GM21360 (cell line): ENCODE data around the gene PPARG.
"Not testable (repeated sequence)": the region's sequence is repeated elsewhere in the genome, so short reads cannot be mapped to it uniquely, and the experiment has no call there.

ENCODE experiments used
- ATAC-seq: cut with Tn5 transposase; IDR thresholded peaks from one replicate; pipeline ENCODE4 v1.9.1; 2021; ENCODE audit warnings: mild to moderate bottlenecking, moderate library complexity; ENCODE audit not compliant: unreplicated experiment

PPARG gene

DNA sequence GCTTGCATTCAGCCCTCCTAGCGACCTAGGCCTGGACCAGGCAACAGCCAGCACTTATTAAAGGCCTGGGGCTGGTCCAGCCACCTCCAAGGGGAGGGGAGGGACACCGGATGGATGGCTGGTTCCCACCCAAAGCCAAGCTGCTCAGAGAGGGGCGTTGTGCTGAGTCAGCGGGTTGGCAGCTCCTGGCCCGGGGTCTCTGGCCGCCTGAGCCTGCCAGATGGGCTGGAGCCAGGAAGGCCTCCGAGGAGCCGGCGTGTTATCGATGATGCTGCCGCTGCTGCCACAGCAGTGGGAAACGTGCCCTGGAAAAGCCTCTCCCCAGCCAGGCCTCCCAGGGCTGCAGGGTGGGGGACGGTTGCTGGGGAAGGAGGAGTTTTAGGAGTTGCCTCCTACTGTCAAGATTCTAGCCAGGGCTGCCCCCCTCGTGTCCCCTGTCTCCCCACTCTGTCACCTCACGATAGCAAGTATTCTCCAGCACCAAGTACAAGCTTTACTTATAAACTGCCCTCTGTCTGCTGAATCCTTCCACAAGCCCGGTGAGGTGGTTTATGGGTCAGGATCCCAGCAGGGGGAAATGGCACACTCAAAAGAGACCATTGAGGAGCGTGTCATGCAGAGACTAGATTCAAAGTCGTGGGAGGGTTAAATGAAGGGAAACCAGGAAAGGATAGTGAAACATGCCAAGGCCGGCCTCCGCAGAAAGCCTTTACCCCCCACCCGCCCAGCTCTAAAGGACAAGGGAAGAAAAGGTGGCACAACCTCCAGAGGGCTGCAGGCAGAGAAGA is 152.3 kb downstream of the PPARG start:
- no peak for ATAC-seq

DNA sequence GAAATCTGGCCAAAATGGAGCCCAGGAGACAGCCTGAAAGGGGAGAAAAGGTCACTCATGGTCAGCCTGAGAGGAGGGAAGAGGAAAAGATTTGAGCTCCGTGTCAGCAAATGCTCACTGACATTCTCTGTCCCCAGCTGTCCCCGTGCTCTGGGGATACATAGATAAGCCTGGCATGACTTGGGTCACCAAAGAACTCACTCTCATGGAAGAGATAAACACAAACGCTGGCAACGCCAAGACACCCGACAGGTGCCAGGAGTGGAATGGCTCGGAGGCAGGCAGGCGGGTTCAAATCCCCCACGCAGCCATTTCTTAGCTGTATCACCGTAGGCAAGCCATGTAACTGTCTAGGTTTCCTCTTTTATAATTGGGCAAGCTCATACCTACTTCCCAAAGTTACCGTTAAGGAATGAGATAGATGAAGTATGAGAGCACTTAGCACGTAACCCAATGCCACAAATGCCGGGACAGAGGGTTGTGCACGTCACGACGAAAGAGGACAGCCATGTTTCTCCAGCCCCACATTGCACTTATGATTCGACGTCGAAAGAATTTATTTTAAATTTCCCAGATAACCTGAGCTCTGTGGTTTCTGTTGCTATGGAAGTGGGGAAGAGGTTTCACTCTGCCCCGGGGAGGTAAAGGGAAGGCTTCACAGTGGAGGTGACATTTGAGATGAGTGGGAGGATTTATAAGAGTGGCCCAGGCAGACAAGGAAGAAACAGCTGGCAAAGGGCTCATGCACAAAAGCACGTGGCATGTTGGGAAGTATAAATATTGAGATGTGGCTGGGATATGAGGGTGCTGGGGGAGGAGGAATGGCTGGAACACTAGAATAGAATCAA is 154.0 kb downstream of the PPARG start:
- ATAC-seq, result no peak

DNA sequence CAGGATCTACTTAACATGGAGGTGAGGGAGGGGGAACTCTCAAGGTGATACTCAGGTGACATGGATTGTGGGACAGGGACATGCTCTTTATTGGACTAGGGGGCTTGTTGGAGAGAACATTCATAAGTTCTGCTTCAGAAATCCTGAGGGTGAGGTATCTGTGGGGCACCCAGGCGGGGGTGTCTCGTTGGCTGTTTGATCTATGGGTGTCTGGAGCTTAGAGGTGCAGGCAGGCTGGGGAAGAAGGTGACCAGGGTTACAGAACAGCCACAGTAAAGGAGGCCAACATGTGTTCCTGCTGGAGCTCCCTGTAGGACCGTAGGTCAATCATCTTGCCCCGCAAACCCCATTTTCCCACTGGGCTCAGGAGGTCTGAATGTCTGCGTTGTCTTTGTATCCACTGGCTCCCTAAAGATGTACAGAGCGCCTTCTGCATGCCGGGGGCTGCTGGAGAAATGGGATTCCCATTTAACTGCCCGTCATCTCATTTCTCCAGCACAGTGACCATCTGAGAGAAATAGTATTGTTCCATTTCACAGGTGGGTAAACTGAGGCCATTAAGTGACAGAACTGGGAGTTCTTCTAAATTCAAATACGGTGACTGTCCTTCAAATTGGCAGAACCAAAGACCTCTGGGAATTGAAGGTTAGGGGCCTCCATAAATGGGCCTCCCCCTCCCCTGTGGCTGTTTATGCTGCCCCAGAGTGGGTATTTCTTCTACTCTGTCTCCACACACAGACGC is 155.1 kb downstream of the PPARG start:
- no peak for ATAC-seq

DNA sequence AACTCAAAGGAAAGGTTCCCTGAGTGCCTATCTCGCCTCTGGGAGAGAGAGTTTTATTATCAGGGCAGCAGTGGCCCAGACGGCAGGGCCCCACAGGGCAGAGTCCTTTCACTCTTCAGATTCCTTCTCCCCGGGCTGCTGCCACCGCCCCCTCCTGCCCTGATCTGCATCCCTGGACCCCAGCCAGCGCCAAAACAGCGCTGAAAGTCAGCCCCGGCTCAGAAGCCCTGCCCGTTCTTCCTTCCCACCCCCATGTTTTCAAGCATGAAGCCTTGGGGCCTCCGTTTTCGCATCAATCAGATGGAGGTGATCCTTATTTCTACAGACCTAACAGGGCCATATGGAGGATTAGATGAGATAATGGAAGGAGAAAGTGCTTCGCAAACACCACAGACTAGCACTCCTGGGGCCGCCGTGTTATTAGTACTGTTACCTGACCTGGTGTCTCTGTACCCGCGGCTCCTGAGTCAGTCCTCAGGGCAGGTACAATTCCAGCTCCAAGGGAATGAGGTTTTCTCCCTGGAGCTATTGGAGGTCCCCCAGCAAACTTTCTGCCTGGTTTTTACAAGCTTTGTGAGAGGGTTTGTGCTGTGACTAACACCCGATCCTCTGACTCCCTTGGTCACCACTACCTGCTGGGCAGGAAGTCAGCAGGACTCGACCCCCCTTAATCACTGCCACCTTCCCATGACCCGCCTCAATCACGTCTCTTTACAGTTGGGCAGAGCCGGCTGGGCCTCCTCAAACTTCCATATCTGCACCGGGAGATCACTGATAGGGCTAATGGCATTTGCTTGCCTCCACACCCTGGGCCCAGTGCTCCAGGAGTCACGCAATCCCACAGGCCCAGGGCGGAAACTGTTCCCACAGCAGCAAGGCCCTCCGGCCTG is 156.0 kb downstream of the PPARG start:
- ATAC-seq, result no peak

DNA sequence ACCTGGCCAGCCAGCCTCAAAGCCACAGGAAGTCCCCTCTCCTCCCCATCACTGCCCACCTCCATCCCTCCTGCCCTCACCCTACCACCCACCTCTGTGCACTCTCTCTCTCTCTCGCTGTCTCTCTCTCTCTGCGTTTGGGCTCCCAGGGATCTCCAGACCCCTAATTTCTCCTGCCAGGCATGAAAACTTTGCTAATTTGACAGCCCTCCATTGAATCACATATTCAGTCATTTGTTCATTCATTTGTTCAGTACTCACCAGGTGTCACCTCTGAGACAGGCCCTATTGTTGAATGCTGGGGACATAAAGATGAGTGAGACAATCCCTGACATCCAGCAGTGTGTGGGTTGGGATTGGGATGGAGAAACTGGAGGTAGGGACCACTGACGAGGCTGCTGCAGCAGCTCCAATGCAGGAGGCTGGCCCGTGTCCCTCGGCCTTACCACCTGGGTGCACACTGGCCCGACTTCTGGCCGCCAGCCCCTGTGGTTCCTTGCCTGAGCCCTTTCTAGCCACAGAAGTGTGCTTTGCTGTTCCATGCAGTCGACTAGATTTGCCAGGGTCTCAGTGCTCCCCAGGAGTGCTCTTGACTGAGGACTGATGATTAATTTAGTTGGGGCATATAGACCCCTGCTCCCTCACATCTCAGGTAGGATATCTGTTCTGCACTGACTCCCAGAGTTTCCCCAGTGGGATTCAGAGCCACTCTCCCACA is 156.8 kb downstream of the PPARG start:
- ATAC-seq, result no peak

DNA sequence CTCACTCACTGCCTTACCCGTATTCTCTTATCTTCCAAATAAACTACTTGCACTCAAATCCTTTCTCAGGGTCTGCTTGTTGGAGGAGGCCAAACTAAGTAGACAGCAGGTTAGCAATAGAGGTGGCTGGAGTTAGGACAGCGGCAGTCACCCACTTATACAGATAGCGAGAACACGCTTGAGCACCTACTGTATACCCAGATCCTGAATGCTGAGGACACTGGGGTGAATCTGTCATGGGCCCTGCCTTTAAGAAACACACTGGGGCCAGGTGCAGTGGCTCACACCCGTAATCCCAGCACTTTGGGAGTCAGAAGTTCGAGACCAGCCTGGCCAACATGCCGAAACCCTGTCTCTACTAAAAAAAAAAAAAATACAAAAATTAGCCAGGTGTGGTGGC is 157.4 kb downstream of the PPARG start:
- ATAC-seq, result no peak

DNA sequence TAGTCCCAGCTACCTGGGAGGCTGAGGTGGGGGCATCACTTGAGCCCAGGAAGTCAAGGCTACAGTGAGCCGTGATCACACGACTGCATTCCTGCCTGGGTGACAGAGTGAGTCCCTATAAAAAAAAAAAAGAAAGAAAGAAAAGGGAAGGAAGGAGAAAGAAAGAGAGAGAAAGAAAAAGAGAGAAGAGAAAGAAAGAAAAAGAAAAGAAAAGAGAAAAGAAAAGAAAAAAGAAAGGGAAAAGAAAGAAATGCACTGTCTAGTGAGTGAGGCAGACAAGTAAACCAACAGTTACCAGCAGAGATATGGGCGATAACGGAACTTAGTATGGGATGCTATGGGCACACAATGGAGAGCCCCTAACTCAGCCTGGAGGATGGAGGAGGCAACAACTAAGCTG is 158.2 kb downstream of the PPARG start:
- no peak for ATAC-seq

DNA sequence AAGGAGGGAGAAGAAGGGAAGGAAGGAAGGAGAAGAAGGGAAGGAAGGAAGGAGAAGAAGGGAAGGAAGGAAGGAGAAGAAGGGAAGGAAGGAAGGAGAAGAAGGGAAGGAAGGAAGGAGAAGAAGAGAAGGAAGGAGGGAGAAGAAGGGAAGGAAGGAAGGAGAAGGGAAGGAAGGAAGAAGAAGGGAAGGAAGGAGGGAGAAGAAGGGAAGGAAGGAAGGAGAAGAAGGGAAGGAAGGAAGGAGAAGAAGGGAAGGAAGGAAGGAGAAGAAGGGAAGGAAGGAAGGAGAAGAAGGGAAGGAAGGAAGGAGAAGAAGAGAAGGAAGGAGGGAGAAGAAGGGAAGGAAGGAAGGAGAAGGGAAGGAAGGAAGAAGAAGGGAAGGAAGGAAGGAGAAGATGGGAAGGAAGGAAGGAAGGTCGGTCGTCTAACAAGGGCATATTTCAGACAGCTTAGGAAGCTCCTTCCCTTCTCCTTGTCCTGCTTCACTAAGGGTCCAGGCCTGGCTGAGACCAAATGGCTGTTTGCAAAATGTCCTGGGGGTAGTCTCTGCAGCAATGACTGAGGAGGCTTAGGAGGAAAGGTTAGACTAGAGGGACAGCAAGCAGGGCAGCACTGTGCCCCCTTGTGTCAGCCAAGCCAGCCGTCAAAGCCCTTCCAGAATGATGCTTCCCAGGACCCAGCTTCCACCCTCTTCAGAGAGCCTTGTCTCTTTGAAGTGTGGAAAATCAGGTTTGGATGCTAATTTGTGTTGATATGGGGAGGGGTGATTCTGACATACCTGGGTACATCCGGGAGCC is 159.7 kb downstream of the PPARG start:
- not testable (repeated sequence) for ATAC-seq

DNA sequence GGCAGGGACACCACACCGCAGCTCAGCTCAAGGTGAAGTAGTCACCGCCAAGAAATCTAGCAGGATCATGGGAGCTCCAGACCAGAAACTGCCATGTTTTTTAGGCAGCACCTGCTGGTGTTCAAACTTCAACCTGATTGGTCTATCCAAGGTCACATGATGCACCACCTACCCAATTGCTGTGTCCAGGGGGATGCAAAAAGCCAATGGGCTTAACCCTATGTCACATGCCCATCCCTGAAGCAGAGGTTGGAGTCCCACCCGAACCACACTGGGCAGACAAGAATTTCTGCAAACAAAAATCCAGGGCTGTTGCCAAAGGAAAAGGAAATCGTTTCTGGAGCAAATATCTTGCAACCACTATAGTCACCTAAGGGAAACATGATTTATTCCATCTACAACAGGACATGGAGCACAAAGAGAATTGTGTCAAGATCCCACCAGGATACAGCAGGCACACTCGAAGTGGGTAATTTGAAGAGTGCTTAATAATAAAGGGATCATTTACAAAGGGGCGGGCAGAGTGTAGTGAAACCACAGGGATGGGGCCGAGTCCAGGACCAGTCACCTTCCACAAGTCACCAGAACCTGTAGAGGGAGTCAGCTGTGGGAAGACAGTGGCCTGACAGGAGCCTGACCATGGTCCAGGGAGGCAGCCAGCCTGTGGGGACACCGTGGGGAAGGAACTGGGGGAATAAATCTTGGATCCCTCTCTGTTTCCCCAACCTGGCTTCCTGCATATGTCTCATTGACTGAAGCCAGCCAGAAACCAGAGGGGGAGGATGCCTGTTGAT is 161.2 kb downstream of the PPARG start:
- ATAC-seq, result no peak

DNA sequence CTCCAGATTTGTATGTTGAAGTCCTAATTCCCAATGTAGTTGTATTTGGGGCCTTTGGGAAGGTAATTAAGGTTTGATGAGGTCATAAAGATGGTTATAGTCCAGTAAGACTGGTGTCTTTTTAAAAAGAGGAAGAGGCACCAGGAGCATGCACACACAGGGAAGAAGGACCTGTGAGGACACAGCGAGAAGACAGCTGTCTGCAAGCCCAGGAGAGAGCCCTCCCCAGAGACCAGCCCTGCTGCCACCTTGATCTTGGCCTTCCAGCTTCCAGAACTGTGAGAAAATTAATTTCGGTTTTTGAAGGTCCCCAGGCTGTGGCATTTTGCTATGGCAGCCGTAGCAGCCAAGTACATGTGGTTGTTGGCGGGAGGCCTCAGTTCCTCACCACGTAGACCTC is 162.6 kb downstream of the PPARG start:
- no peak for ATAC-seq

DNA sequence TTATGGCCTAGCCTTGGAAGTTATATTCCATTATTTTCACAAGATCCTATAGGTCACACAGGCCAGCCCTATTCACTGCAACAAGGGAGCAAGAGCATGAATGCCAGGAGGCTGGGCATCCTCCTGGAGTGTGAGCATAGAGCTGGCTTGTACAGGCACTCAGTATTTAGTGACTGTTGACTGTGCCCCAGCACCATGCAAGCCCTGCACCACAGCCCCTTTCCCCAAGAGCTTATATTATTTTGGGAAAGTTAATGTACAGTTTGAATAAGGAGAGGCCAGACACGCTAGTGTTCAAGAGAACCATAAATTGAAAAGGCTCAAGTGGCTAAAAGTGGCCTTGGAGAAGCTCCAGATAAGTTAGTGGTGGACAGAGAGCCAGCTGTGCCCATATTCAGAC is 163.1 kb downstream of the PPARG start:
- no peak for ATAC-seq

DNA sequence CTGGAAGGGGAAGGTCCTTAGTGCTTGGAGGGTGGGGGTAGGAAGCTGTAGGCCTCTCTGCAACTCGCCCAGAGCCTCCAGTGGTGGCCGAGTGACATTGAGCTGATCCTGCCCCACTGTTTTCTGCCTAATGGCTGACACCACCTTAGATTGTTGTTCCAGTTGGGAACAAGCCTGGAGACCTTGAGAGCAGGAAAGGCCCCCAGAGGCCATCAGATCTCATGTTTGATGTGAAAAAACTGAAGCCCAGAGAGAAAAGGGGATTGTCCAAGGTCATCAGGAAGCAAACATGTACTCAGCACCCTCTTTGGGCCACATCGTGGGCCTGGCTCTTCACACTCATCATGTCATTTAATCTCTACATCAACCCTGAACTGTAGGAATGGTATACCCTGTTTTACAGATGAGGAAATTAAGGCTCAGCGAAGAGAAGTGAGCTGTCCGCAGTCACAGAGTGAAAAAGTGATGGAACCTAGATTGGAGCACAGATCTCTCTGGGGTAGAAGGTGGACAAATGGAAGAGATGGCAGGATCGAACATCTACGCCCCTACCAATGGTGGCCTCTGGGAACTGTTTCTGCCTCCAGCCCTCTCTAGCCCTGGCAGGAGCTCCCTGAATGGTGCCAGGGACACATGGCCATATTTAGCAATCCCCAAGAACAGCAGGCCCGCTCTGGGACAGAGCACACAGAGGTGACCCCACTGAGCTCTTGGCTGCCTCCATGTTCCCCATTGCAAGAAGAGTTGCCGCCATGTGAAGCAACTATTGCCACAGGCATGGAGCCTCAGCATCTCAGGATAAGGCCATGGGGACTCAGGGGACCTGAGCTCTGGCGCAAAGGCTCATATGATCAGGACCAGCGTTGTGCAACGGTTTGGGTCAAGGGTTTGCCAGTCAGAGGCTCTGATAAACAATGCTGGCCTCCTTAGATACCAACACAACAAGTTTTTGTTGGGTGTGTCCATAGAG is 163.8 kb downstream of the PPARG start:
- no peak for ATAC-seq

DNA sequence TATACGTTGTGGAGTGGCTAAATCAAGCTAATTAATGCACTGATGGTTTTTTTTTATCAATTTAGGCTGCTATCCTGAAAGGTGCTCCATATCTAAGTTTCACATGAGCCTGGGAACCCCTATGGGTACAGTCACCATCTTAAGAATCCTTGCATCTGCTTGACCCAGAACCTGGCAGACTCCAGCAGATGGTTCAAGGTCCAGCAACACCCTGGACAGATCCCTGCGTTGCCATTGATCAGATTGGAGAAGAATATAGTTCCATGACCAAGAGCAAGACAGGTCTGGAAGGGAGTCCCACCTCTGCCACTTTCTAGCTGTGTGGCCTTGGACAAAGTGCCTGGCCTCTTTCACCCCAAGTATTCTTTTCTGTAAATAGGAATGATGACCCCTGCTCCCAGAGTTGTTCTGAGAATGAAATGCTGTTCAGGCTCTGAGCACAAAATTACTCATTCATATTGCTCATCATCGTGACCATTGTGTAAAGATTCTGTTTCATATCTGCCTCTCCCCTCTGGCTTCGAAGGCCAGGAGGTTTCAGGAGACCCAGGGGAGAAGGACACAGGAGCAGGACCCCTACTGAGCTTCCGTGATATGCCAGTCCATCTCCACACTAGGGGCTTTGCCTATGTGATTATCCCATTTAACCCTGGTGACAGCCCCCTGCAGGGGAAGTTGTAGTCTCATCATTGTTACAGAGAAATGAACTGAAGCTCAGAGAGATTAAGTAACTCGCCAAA is 165.4 kb downstream of the PPARG start:
- ATAC-seq, result no peak

DNA sequence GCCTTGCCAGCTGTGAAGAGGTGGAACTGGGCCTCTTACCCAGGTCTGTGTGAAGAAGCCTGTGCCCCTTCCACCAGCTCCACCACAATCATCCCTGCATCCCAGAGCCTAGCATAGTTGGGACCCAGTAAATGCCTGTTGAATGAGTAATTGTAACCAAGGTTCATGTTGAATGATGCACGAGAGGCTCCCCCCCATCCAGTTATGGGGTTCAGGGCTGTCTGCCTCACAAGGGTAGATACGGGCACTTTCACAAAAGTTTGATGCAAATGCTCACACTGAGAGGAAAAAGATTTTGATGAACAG is 165.9 kb downstream of the PPARG start:
- ATAC-seq, result no peak

DNA sequence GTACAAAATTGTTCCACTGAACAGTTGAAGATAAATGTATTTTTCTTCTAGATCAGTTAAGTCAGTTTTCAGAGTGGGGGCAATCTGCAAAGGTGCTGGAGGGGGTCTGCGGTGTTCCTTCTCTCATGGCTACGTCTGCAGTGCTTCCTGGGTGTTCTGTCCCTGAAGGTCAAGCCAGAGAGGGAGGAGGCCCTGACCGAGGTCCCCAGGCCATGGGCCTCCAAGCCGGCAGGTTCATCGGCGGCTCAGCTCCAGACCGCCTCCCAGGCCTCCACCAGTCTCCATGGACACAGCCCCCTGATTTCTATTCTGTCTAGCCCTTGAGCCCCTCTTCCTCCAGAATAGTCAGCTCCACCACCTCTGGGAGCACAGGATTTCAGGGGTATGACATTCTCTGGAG is 166.9 kb downstream of the PPARG start:
- no peak for ATAC-seq

DNA sequence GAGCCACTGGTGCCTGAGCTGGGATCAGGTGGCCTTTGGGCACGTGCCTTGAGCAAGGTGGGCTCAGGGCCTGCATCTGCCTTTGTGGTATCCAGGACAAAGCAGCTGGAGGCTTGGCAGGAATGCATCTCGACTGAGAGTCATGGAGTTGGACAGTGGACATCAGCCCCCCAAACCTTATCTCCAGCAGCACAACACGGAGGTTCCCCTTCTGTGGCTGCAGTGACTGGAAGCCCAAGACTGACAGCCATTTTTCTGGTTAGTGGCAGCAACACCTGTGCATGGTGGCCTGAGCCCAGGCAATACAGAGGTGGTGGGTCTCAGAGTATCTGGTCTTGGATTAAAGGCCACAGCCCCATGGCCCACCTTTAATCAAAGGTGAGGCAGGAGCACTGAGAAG is 167.6 kb downstream of the PPARG start:
- no peak for ATAC-seq

DNA sequence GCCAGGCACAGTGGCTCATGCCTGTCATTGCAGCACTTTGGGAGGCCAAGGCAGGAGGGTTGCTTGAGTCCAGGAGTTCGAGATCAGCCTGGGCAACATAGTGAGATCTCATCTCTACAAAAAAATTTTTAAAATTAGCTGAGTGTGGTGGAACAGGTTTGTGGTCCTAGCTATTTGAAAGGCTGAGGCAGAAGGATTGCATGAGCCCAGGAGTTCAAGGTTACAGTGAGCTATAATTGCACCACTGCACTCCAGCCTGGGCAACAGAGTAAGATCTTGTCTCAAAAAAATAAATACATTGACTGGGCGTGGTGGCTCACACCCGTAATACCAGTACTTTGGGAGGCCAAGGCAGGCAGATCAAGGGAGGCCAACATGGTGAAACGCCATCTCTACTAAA is 168.5 kb downstream of the PPARG start:
- not testable (repeated sequence) for ATAC-seq
